ENCODE data around the gene EIF3L. TPM values are rescaled to one million over a fixed set of nuclear protein-coding genes. Genes with fewer than 3 reads are reported as not detected.

The EIF3L gene
- total RNA-seq, 4 donors from 2014 or later: 89.4 to 292 (median 217) TPM

GRCh38 chr22:37827056-37827455 is 22.2 kb upstream of the EIF3L start:
- no peak for TF ChIP-seq CTCF (IDR thresholded peaks at IDR 0.05)
- Histone ChIP-seq H3K4me3 (no peak overlapping the region), H3K36me3 (peaks cover 0 to 15% (median 8%) of the 10 kb centered on the region in 4 donors), H3K27me3 (peaks cover 25% of the 10 kb centered on the region), H3K4me1 (peaks cover 0 to 7% (median 4%) of the 10 kb centered on the region in 4 donors), H3K27ac (peak overlapping the region in 2 of 4 donors; percentile 32 to 63), H3K9me3 (no peaks in the 10 kb centered on the region)
- intact Hi-C loops (cut with DNase I; ENCODE audit: low total_unique reads) (no loop called here), in situ Hi-C loops (cut with MboI; ENCODE audit: low pct_ligation_motif_present in 1 of 4, low pct_unique_long_range_greater_than_20kb in 1 of 4, low sequenced_read_pairs in 3 of 4) (loop anchor here in 1 of 4 donors (10.0 kb wide), 1 partner anchor 138 kb away; no protein-coding TSS in a partner anchor)
- DNase-seq: no peak
- 60 to 61% methylated on average over 2 to 9 of the region's 9 CpGs for WGBS, 2 donors (ENCODE audit: low coverage in 1 of 2)

GRCh38 chr22:37830093-37830842 is 19.0 kb upstream of the EIF3L start:
- 87% methylated on average over 14 of the region's 14 CpGs; no CpG with 5 or more reads in 1 of the 2 donors for WGBS, 2 donors (ENCODE audit: low coverage in 1 of 2)
- in situ Hi-C loops (cut with MboI; ENCODE audit: low pct_ligation_motif_present in 1 of 4, low pct_unique_long_range_greater_than_20kb in 1 of 4, low sequenced_read_pairs in 3 of 4) (no loop called here), intact Hi-C loops (cut with DNase I; ENCODE audit: low total_unique reads) (no loop called here)
- no peaks in the 10 kb centered on the region for H3K9me3 ChIP-seq
- no peak overlapping the region for H3K4me3 ChIP-seq
- H3K4me1 ChIP-seq: peaks cover 0 to 3% (median 0%) of the 10 kb centered on the region in 4 donors
- no peak overlapping the region for H3K27ac ChIP-seq
- TF ChIP-seq EP300 (IDR thresholded peaks at IDR 0.05; ENCODE audit: low read depth) (no peak), POLR2A (IDR thresholded peaks at IDR 0.05) (no peak), CTCF (IDR thresholded peaks at IDR 0.05) (no peak), POLR2AphosphoS5 (IDR thresholded peaks at IDR 0.05) (no peak)
- no peak for DNase-seq
- peaks cover 0 to 39% (median 20%) of the 10 kb centered on the region in 4 donors for H3K36me3 ChIP-seq
- no peaks in the 10 kb centered on the region for H3K27me3 ChIP-seq

DNA sequence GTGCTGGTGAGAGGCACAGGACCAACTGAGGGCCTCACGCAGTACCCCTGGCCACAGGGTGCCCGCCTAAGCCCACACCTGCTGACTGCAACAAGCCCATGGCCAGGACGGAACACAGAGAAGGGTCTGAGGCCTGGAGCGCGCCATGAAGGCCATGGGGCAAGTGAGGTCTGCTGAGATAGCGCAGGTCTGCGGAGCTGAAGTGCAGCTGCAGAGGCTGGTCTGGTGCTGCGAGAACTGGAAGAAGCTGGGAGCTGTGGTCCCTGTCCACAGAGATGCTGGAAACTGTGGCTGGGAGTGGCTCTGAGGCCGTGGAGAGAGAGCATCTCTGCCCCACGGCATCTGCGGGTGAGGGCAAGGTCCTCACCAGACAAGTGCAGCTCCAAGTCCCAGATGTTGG is 17.7 kb upstream of the EIF3L start:
- Histone ChIP-seq H3K27ac (no peak overlapping the region), H3K27me3 (no peaks in the 10 kb centered on the region), H3K4me1 (peaks cover 0 to 3% (median 0%) of the 10 kb centered on the region in 4 donors), H3K36me3 (peaks cover 0 to 42% (median 20%) of the 10 kb centered on the region in 4 donors), H3K9me3 (no peaks in the 10 kb centered on the region), H3K4me3 (no peak overlapping the region)
- in situ Hi-C loops (cut with MboI; ENCODE audit: low pct_ligation_motif_present in 1 of 4, low pct_unique_long_range_greater_than_20kb in 1 of 4, low sequenced_read_pairs in 3 of 4): no loop called here
- TF ChIP-seq EP300 (IDR thresholded peaks at IDR 0.05; ENCODE audit: low read depth) (no peak), POLR2AphosphoS5 (IDR thresholded peaks at IDR 0.05) (no peak), POLR2A (IDR thresholded peaks at IDR 0.05) (no peak), CTCF (IDR thresholded peaks at IDR 0.05) (no peak)
- no peak for DNase-seq
- intact Hi-C loops (cut with DNase I; ENCODE audit: low total_unique reads): no loop called here
- WGBS, 2 donors (ENCODE audit: low coverage in 1 of 2): 95% methylated on average over 11 of the region's 11 CpGs; no CpG with 5 or more reads in 1 of the 2 donors

DNA sequence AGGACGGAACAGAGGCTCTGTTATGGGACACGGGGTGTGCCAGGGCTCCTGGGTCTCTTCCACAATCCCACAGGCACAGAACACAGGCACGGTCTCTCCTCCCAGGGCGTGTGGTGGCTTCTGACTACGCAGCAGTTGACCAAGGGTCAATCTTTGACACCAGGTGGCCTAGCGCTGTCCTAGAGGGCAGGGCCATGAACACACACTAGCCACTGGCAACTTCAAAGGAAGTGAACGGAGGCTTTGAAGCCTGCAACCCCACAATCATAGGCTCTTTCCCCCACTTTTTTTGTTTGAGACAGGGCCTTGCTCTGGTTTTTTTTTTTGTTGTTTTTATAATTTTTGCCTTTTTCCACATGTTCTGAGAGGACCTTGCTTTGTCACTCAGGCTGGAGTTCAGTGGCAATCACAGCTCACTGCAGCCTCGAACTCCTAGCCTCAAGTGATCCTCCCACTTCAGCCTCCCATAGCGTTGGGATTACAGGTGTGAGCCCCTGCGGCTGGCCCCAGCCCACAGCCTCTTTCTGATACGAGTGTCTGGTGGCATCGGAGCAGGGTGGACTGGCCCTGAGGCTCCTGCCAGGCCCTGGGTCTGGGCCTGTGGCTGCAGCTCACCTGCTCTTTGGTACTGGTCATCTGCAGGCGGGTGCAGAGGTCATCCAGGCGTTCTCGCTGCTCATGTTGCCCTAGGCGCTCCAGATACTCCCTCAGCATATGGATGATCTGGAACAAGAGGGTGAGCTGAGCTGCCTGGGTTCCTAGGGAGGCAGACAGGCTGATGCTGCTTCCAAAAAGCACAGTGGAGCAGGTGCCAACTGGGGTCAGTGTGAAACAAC is 17.0 kb upstream of the EIF3L start:
- Histone ChIP-seq H3K4me3 (no peak overlapping the region), H3K27ac (no peak overlapping the region), H3K4me1 (peaks cover 0 to 2% (median 0%) of the 10 kb centered on the region in 4 donors), H3K36me3 (peaks cover 0 to 50% (median 20%) of the 10 kb centered on the region in 4 donors), H3K27me3 (no peaks in the 10 kb centered on the region), H3K9me3 (no peaks in the 10 kb centered on the region)
- no peak for DNase-seq
- in situ Hi-C loops (cut with MboI; ENCODE audit: low pct_ligation_motif_present in 1 of 4, low pct_unique_long_range_greater_than_20kb in 1 of 4, low sequenced_read_pairs in 3 of 4): no loop called here
- WGBS, 2 donors (ENCODE audit: low coverage in 1 of 2): 93 to 95% methylated on average over 2 to 13 of the region's 16 CpGs
- no peak for TF ChIP-seq CTCF (IDR thresholded peaks at IDR 0.05)
- no peak for TF ChIP-seq POLR2AphosphoS5 (IDR thresholded peaks at IDR 0.05)
- TF ChIP-seq POLR2A (IDR thresholded peaks at IDR 0.05): no peak
- TF ChIP-seq EP300 (IDR thresholded peaks at IDR 0.05; ENCODE audit: low read depth): no peak
- intact Hi-C loops (cut with DNase I; ENCODE audit: low total_unique reads): no loop called here

Data from transverse colon (tissue), 4 donors.